Measurements from ENCODE around the gene ANXA9.

- TF ChIP-seq CTCF (conservative IDR thresholded peaks at IDR 0.05; ENCODE audit: low read depth, low read length) (no peak), MXI1 (IDR thresholded peaks at IDR 0.05; ENCODE audit: borderline replicate concordance, low read depth, low read length) (no peak), MAFK (IDR thresholded peaks at IDR 0.05; ENCODE audit: low read depth, low read length) (no peak), USF2 (IDR thresholded peaks at IDR 0.05; ENCODE audit: low read depth, low read length) (no peak), RFX5 (IDR thresholded peaks at IDR 0.05; ENCODE audit: low read depth, low read length) (no peak), FOS (IDR thresholded peaks at IDR 0.05; ENCODE audit: low read depth, low read length) (no peak), BHLHE40 (IDR thresholded peaks at IDR 0.05; ENCODE audit: low read depth, low read length) (no peak), NFE2L2 (IDR thresholded peaks at IDR 0.05; ENCODE audit: low read depth, low read length) (no peak), POLR2A (IDR thresholded peaks at IDR 0.05; ENCODE audit: low read depth, low read length) (no peak), MAZ (IDR thresholded peaks at IDR 0.05; ENCODE audit: borderline replicate concordance, low read depth, low read length) (no peak), RCOR1 (IDR thresholded peaks at IDR 0.05; ENCODE audit: insufficient replicate concordance, low read length) (no peak), CEBPB (IDR thresholded peaks at IDR 0.05; ENCODE audit: low read depth, low read length) (no peak)
Measured at GRCh38 chr1:151035167-151035566, 53.1 kb downstream of the ANXA9 start.

Data from IMR-90 (cell line).